ENCODE data around the gene CD226. TPM values are rescaled to one million over a fixed set of nuclear protein-coding genes. Genes with fewer than 3 reads are reported as not detected.

The CD226 gene
- total and polyA plus RNA-seq, 2 of the 13 experiments (the other 11 are each of a cell fraction or from before 2014, with no cell fraction given): 0.13 to 0.77 TPM

DNA sequence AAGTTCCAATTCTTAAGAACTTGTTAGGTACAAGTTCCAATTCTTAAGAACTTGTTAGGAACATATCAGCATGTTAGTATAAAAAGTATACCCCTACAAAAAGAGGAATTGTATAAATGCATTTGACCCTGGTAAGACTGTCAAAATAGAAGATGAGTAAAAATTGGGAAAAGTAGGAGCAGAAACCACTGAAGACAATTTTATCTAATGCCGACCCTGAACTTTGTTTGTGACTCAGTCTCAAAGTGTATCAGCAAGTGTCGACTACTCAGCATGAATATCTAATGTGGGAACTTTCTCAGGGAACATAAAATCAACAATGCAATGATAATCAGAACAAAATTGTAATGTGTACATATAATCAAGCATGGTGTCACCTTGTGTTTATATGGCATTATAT is 583 bp upstream of the CD226 start:
- Histone ChIP-seq H3K27me3 (ENCODE audit: control insufficient read depth in 1 of 2, insufficient read depth in 2 of 2, low read length in 2 of 2) (no peaks in the 10 kb centered on the region), H2AFZ (ENCODE audit: low read length) (no peak overlapping the region), H3K4me2 (ENCODE audit: low read depth, low read length) (no peak overlapping the region), H3K4me1 (ENCODE audit: insufficient read depth, low read length) (no peaks in the 10 kb centered on the region), H3K27ac (ENCODE audit: extremely low read length, insufficient read depth, low read length) (no peak overlapping the region), H3K9ac (ENCODE audit: insufficient read depth, low read depth, low read length) (no peak overlapping the region), H3K36me3 (replicated peaks in 1 of 2; ENCODE audit: control insufficient read depth in 1 of 2, insufficient read depth in 2 of 2, low read length in 2 of 2) (no peaks in the 10 kb centered on the region), H3K79me2 (ENCODE audit: insufficient read depth, low read length) (no peaks in the 10 kb centered on the region), H3K4me3 (replicated peaks in 1 of 3; ENCODE audit: insufficient read depth in 1 of 3, low read depth in 2 of 3, low read length in 3 of 3) (no peak overlapping the region), H3K9me3 (ENCODE audit: low read length) (no peaks in the 10 kb centered on the region), H4K20me1 (ENCODE audit: insufficient read depth, low read length) (no peaks in the 10 kb centered on the region)
- CTCF ChIA-PET (ENCODE audit: low intra/inter-chr PET ratio, low total read pairs): no interaction called here
- intact Hi-C loops (cut with micrococcal nuclease; ENCODE audit: unreplicated experiment): no loop called here
- no peak for TF ChIP-seq LCORL (IDR thresholded peaks at IDR 0.05)
- no peak for TF ChIP-seq LCORL (CRISPR knock-in tag; IDR thresholded peaks at IDR 0.05)
- no peak for TF ChIP-seq KDM1A (CRISPR knock-in tag; IDR thresholded peaks at IDR 0.05)
- TF ChIP-seq FOXK2 (IDR thresholded peaks at IDR 0.05): no peak
- no peak for TF ChIP-seq ZNF572 (CRISPR knock-in tag; IDR thresholded peaks at IDR 0.05)
- TF ChIP-seq, protein P1, sequence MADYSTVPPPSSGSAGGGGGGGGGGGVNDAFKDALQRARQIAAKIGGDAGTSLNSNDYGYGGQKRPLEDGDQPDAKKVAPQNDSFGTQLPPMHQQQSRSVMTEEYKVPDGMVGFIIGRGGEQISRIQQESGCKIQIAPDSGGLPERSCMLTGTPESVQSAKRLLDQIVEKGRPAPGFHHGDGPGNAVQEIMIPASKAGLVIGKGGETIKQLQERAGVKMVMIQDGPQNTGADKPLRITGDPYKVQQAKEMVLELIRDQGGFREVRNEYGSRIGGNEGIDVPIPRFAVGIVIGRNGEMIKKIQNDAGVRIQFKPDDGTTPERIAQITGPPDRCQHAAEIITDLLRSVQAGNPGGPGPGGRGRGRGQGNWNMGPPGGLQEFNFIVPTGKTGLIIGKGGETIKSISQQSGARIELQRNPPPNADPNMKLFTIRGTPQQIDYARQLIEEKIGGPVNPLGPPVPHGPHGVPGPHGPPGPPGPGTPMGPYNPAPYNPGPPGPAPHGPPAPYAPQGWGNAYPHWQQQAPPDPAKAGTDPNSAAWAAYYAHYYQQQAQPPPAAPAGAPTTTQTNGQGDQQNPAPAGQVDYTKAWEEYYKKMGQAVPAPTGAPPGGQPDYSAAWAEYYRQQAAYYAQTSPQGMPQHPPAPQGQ (CRISPR knock-in tag; IDR thresholded peaks at IDR 0.05; ENCODE audit: borderline replicate concordance): no peak
- TF ChIP-seq SPEN (CRISPR knock-in tag; IDR thresholded peaks at IDR 0.05; ENCODE audit: low read depth): no peak
- TF ChIP-seq ZFP41 (CRISPR knock-in tag; IDR thresholded peaks at IDR 0.05; ENCODE audit: borderline replicate concordance): no peak
- TF ChIP-seq JUN (CRISPR knock-in tag; IDR thresholded peaks at IDR 0.05): no peak
- FAIRE-seq: no peak
- POLR2A ChIA-PET: no interaction called here
- no TSS peak for BruUV-seq (replicated peaks)
- no peak for ATAC-seq
- in situ Hi-C loops (cut with HindIII; ENCODE audit: extremely low pct_ligation_motif_present, low pct_unique_long_range_greater_than_20kb): no loop called here
- no peak for DNase-seq (ENCODE audit: low spot score)
- 78% methylated on average over 2 of the region's 2 CpGs for WGBS (ENCODE audit: low lambda C conversion rate)
